ENCODE results near the gene CARM1.

DNA sequence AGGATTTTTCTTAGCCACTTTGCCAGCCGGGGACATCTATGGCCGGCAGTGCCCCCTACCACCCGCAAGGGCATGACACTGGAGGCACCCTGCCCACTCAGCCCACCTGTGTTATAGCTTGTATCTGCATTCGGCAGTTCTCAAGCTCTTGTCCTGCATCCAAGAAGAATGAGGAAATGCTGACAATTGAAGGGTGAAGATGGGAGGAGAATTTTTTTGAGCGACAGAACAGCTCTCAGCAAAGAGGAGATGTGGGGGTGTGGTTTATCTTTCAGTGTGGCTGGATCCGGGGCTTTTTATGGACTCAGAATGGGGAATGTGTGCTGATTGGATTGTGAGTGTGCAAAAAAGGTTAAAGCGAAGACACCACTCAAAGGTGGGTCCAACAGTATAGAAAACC is 28.6 kb upstream of the CARM1 start:
- TF ChIP-seq, protein P1, sequence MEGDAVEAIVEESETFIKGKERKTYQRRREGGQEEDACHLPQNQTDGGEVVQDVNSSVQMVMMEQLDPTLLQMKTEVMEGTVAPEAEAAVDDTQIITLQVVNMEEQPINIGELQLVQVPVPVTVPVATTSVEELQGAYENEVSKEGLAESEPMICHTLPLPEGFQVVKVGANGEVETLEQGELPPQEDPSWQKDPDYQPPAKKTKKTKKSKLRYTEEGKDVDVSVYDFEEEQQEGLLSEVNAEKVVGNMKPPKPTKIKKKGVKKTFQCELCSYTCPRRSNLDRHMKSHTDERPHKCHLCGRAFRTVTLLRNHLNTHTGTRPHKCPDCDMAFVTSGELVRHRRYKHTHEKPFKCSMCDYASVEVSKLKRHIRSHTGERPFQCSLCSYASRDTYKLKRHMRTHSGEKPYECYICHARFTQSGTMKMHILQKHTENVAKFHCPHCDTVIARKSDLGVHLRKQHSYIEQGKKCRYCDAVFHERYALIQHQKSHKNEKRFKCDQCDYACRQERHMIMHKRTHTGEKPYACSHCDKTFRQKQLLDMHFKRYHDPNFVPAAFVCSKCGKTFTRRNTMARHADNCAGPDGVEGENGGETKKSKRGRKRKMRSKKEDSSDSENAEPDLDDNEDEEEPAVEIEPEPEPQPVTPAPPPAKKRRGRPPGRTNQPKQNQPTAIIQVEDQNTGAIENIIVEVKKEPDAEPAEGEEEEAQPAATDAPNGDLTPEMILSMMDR (IDR thresholded peaks at IDR 0.05; ENCODE audit: insufficient read depth, low read length, poor library complexity, severe bottlenecking) = no peak
- TF ChIP-seq EZH2phosphoT487 (conservative IDR thresholded peaks at IDR 0.05; ENCODE audit: low read length) = no peak

Measured in SU-DHL-6 (cell line).